Measurements from ENCODE around the gene SMCHD1. TPM values are rescaled to one million over a fixed set of nuclear protein-coding genes. Genes with fewer than 3 reads are reported as not detected.
"Not testable (repeated sequence)": the region's sequence is repeated elsewhere in the genome, so short reads cannot be mapped to it uniquely, and the experiment has no call there.

Gene SMCHD1
- total RNA-seq, 1 donor from 2014 or later, result 37.9 TPM

DNA sequence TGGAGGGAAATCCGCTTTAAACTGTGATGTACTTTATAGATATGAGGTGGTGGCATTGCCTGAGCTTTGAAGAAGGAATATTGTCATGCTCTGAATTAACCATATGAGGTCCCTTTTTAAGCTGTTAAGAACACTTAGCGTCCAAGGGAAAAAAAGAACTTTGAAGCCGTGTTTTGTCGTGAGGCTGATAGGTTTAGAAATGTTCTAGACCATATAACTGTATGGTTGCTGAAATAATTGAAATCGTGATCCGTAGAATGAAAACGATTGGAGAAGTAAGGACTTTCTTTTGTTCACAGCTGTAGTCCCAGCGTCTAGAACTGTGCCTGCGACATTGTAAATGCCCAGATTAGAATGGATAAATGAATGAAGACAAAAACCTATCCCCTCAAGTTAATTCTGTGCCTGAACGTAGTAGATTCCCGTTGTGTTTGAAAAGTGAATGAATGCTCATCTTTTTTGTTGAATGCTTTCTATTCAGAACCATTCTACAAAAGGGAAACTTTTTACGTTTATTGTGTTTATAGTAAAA is 1.5 kb downstream of the SMCHD1 start:
- DNase-seq (ENCODE audit: low read depth), result peak; percentile 9

DNA sequence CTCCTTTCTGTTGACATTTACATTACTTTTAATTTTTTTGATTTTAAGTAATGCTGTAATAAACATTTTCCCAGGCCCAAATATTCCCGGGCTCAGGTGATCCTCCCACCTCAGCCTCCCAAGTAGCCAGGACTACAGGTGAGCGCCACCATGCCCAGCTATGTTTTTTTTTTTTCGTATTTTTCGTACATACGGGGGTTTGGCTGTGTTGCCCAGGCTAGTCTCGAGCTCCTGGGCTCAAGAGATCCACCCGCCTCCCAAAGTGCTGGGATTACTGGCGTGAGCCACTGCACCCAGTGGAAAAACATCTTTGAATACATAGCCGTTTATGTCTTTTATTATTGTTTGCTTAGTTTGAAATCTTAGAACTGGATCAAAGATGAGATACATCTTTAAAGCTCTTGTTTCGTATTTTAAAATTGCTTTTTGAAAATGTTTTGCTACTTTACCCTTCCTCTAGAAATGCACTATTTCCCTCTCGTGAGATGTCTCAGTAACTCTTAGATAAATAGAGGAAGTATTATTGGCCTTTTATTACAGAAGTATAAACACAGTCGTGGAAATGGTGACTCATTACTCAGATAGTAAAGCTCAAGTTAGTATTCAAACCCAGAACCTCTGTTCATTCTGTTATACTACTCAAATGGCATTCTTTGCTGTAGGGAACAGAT is 2.4 kb downstream of the SMCHD1 start:
- DNase-seq (ENCODE audit: low read depth), result peak; percentile 44

DNA sequence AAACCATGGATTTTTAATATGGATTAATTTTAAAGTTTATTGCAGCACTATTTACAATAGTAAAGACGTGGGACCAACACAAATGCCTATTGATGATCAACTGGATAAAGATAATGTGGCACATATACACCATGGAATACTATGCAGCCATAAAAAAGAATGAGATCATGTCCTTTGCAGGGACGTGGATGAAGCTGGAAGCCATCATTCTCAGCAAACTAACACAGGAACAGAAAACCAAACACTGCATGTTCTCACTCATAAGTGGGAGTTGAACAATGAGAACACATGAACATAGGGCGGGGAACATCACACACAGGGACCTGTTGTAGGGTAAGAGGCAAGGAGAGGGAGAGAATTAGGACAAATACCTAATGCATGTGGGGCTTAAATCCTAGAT is 5.3 kb downstream of the SMCHD1 start:
- DNase-seq (ENCODE audit: low read depth), result not testable (repeated sequence)

DNA sequence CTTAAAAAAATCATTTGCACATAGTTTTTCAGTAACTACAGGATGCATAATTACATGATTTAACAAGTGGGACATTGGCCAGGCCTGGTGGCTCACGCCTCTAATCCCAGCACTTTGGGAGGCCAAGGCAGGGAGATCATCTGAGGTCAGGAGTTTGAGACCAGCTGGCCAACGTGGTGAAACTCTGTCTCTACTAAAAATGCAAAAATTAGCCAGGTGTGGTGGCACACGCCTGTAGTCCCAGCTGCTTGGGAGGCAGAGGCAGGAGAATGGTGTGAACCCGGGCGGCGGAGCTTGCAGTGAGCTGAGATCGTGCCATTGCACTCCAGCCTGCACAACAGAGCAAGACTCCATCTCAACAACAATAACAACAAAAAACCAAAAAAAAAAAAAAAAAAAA is 6.8 kb downstream of the SMCHD1 start:
- DNase-seq (ENCODE audit: low read depth), result not testable (repeated sequence)

DNA sequence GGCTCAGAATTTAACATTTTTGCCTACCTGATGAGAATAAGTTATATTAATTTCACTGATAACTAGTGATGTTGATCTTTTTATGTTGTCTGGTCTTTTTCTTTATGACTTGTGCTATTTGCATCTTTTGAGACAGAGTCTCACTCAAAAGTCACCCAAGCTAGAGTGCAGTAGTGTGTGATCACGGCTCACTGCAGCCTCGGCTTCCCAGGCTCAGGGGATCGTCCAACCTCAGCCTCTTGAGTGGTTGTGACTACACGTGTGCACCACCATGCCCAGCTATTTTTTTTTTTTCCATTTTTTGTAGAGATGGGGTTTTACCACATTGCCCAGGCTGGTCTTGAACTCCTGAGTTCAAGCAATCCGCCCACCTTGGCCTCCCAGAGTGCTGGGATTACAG is 7.5 kb downstream of the SMCHD1 start:
- no peak for DNase-seq (ENCODE audit: low read depth)

DNA sequence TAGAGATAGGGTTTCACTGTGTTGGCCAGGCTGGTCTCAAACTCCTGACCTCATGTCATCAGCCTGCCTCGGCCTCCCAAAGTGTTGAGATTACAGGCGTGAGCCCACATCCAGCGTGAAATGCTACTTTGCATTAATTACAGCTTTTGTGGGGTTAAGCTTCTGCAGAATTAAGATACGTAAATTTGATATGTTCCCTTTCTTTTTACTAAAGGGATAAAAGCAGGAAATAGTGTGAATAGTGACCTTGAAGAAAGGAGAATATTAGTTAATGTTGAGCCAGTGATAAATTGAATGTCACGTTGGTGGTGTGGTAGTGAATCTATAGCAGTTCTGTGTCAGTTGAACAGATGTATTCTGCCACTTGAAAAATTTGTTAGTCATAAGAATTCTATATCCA is 16.9 kb downstream of the SMCHD1 start:
- no peak for DNase-seq (ENCODE audit: low read depth)

DNA sequence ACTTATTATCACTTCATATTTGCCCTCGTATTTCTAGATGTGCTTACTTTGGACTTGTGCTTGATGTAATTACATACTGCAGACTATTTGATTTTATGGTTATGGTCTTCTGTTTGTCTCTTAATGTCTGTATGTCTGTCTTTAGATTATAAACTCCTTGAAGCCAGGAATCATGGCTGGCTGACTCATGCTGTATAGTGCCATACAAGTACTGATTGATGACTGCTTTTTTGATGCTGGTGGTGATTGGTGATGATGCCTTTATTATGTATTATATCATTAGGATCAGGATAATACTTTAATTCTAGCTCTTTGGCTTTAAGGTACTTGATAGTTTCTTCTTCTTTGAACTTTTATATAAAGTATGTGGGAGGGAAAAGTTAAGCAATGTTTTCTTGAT is 17.3 kb downstream of the SMCHD1 start:
- DNase-seq (ENCODE audit: low read depth), result no peak

DNA sequence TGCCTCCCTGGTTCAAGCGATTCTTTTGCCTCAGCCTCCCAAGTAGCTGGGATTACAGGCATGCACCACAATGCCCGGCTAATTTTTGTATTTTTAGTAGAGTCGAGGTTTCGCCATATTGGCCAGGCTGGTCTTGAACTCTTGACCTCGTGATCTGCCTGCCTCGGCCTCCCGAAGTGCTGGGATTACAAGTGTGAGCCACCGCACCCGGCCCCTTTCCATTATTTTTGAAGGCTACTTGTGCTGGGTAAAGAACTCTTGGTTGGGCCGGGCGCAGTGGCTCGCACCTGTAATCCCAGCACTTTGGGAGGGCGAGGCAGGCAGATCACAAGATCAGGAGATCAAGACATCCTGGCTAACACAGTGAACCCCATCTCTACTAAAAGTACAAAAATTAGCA is 23.4 kb downstream of the SMCHD1 start:
- DNase-seq (ENCODE audit: low read depth), result not testable (repeated sequence)

DNA sequence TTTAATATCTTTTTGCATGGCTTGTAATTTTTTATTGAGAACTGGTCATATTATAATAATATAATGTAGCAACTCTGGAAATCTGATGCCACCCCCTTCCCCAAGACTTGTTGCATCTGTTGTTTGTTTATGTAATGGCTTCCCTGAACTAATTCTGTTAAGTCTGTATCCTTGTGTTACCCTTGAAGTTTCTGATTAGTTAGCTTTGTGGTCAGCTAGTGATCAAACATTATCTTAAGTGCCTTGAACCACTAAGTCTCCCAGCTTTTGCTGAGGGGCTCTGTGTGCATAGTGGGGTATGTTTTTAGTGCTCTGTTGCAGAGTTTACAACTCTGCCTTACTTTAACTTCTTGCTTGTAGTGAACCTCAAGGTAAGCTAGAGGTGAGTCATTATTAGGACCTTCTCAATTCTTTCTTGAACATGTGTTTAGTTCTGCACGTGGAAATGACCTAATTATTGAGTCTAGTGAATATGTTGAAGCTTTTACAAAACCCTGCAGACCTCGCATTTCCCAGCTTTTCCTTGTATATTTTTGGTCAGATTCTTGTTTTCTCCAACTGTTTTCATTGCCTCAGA is 24.8 kb downstream of the SMCHD1 start:
- DNase-seq (ENCODE audit: low read depth), result peak; percentile 2

DNA sequence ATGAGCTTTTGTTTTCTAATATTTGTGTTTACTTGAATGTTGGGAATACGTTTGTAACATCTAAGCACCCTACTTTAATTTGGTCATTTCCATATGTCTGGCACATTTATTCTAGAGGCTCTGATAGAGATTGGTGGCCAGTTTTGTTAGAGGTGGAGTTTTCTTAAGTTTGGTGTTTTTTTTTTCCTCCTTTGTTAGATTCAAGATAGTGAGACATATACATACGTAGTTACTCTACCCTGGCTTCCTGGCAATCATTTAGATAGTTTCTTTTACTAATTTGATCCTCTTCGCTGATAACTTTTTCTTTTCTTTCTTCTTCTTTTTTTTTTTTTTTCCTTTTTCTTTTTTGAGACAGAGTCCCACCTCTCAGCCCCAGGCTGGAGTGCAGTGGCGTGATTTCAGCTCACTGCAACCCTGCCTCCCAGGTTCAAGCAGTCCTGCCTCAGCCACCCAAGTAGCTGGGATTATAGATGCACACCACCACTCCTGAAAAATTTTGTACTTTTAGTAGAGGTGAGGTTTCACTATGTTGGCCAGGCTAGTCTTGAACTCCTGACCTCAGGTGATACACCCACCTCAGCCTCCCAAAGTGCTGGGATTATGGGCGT is 26.6 kb downstream of the SMCHD1 start:
- DNase-seq (ENCODE audit: low read depth), result no peak

DNA sequence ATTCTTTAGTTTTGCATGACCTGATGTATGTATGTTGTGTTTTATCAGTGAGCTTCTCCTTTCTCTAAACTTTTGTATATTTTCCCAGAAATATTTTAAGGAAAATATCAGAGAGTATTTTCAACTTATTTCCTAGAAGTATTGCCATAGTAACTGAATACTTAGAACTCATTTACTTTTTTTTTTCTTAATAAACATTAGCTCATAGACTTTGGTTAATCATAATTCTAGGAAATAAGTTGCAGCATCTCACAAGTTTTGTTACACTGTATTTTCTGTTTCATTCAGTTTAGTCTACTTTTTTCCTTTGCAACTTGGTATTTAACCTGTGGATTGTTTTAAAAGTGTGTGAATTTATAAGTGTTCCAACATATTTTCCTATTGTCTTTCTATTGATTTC is 27.5 kb downstream of the SMCHD1 start:
- DNase-seq (ENCODE audit: low read depth), result no peak

DNA sequence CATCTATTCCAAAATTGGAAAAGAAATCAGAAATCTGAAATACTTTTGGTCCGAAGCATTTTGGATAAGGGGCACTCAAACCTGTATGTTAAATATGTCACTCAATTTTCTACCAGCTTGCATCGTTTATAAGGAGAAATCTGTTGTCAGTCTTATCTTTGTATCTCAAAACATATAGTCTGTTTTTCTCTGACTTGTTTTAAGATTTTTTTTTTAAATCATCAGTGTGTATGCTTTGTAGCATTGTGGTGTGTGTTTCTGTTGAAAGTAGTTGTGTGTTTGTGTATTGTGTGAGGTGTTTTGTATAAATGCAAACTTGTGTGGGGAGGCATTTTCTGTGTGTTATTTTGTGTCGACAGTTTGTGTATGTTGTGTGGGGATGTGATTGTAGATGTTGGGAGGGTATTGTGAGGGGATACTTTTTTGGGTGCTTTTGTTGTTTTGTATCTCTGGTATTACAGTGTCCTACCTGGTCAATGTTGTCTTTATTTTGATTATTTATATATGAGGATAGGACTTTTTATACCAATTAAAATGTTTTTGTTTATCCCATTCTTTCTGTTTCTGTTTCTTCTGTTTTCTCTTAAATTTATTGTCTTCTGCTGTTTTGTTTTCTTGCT is 30.9 kb downstream of the SMCHD1 start:
- DNase-seq (ENCODE audit: low read depth), result peak; percentile 1

DNA sequence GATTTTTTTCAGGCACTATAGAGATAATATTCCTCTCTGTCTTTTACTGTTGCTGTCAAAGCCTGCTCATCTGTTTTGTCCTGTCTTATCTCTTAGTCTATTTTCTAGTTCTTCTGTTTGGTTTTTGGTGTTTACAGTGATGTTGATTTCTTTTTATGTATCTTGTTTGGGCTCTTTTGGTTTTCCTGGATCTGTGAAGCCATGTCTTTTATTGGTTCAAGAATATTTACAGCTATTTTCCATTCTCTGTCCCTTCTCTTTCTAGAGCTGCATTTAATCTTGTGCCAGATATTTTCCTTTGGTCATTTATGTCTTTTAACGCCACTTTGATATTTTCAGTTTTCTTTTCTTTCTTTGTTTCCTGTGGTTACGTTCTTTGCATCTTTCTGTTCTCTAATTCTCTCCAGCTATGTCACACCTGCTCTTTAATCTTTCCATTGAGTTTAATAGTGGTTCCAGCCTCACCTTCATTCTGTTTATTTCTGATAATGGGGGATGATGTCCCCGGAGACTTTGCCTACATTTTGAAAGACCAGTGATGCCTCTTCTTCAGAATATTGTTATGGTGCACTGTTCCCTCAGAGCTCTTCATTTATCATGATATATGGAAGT is 32.0 kb downstream of the SMCHD1 start:
- DNase-seq (ENCODE audit: low read depth), result no peak

DNA sequence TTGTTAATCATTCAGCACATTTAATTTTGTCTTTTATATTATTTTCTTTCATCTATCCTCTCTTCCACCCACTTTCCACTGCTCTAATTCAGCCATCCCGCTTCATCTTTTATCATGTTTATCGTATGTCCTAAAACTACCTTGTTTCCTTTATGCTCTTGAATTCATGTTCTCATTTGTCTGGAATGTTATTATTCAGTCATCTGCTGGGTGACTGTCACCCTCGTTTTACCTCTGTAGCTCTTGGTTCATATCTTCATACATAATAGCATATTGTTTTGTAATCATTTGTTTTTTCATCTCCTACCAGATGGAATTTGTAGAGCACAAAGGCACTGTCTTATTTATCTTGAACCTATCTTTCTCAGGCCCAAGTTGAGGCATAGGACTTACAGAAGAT is 37.0 kb downstream of the SMCHD1 start:
- no peak for DNase-seq (ENCODE audit: low read depth)

DNA sequence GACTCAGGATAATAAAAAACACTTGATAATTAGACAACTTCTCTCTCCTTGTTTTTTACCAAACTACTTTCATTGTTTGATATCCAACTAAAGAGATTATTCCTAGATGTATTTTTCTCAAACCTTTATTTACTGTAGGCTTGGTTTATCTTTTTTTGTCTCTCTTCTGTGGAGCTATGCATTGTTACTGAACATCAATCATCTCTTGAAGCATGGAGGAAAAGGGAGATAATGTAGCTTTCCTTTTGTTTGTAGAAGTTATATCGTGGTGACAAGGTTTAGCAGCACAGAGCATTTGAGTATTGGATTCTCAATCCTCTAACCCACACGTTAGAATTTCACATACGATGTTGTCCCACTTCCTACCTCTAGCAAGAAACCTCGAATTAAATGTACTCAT is 41.7 kb downstream of the SMCHD1 start:
- no peak for DNase-seq (ENCODE audit: low read depth)

DNA sequence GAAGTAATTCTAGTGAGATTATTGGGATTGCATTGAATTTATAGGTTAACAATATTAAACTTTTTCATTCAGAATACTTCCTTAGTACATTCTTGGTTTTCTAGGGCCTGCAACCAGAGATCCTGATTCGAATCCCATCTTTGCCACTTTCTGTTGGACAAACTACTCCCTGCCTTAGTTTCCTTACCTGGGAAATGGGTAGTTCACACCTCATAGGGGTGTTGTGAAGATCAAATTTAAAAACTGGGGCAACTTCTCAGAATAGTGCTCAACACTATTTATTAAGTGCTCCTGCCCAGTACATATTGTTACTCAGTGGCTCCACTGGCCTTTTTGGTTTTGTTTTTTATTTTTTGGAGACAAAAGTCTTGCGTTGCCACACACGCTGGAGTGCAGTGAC is 43.5 kb downstream of the SMCHD1 start:
- no peak for DNase-seq (ENCODE audit: low read depth)

DNA sequence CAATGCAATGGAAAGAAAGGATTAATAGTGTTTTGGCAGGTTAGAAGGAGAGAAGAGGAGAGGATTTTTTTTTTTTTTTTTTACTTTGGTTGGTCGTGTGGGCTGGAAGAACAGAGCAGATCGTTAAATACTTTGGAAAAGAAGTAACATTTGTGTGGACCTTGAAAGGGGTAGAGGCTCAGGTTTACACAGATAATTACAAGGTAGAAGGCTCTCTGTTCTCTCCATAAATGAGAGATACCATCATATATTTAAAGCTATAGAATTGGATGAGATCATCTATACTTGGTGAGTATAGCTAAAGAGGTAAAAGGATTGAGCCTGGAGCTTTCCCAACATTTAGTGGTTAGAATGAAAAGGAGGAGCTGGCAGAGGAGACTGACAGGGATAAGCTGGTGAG is 49.0 kb downstream of the SMCHD1 start:
- DNase-seq (ENCODE audit: low read depth), result no peak

DNA sequence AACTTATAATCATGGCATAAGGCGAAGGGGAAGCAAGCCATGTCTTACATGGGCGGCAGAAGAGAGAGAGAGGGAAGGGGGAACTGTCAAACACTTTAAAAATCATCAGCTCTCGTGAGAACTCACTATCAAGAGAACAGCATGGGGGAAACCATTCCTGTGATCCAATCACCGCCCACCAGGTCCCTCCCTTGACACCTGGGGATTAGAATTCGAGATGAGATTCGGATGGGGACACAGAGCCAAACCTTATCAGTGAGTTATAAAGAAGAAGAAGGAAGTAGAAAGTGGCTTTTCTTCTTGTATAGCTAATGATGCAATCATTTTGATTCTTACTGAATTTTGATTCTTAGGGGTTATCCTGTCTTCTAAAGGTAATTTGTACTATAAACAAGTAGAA is 51.4 kb downstream of the SMCHD1 start:
- no peak for DNase-seq (ENCODE audit: low read depth)

DNA sequence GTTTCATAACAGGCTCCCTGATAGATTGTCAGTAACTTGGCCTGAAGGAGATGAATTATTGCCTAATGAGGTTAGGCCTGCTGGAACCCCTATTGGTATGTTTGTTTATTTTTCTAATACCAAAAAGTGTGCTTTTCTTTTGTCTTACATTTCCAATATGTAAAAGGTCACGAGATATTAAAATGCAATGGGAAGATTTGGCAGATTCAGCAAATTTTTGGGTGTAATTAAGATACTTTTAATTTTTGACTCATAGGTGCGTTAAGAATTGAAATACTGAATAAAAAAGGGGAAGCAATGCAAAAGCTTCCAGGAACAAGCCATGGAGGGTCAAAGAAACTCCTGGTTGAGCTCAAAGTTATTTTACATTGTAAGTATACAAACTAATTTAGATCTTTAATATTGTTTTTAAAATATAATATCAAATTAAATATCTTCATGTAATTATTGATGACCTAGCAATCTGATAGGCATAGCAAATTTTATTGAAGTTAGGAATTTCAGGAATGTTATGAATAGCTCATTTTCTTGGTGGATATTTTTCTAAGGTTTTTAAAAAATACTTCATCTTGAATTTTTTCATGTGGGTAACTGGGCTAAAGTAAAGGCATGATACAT is 52.1 kb downstream of the SMCHD1 start:
- DNase-seq (ENCODE audit: low read depth), result no peak

DNA sequence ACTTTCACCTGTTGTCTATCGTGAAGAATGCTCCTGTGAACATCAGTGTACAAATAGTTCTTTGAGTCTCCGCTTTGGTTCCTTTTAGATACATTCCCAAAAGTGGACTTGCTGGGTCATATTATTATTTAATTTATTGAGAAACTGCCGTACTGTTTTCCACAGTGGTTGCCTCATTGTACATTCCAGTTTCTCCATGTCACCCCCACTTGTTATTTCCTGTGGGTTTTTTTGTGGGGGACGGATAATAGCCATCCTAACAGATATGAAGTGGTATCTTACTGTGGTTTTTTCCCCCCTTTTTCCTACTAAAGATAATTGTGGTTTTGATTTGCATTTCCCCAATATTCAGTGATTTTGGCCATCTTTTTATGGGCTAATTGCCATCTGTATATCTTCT is 53.8 kb downstream of the SMCHD1 start:
- DNase-seq (ENCODE audit: low read depth), result no peak

DNA sequence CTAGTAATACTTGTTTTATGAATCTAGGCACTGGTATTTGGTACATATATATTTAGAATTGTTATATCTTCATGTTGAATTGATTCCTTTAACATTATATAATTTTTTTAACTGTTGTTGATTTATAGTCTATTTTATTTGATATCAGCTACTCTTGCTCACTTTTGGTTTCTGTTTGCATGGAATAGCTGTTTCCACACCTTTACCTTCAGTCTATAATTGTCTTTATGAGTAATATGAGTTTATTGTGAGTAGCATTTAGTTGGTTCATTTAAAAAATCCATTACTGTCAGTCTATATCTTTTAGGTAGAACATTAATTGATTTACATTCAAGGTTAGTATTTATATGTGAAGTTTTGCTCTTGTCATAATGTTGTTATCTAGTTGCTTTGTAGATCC is 58.6 kb downstream of the SMCHD1 start:
- no peak for DNase-seq (ENCODE audit: low read depth)

Data from myocyte (in vitro differentiated cells).